HL-60 (cell line): ENCODE measurements around the gene BANF1.
A peak's percentile ranks its signal among the peaks of the same experiment; 100 is the strongest.

Source experiments
- DNase-seq, 2 experiments: peaks; one replicate each; pipeline ENCODE4 v3.0.0-alpha.2; 2010 to 2020; ENCODE audit warnings: low read depth in 1 of 2, low spot score in 1 of 2
- H3K27ac ChIP-seq: fragments of 250-450 bp; sonication (Bioruptor Pico); replicated peaks from 2 replicates; pipeline ENCODE4 v1.5.1; 2020; ENCODE audit warnings: mild to moderate bottlenecking, moderate library complexity
- H3K27me3 ChIP-seq: fragments of 250-450 bp; sonication (Bioruptor Pico); 2 replicates; pipeline ENCODE4 v1.5.1; 2021; ENCODE audit warnings: mild to moderate bottlenecking, moderate library complexity; ENCODE audit not compliant: insufficient read depth, poor library complexity, severe bottlenecking
- H3K4me3 ChIP-seq: replicated peaks from 2 replicates; pipeline ENCODE4 v1.5.1; 2011; ENCODE audit warnings: mild to moderate bottlenecking, control low read depth, low read length; ENCODE audit not compliant: insufficient read depth
- CTCF ChIP-seq: IDR thresholded peaks from one replicate; pipeline ENCODE4 v1.5.1; 2011; ENCODE audit warnings: low read length, control low read depth, inconsistent platforms; ENCODE audit not compliant: insufficient read depth
- GABPA ChIP-seq: IDR thresholded peaks from 2 replicates; pipeline ENCODE4 v1.6.1; 2012; ENCODE audit warnings: low read depth
- POLR2AphosphoS5 ChIP-seq: IDR thresholded peaks from 2 replicates; pipeline ENCODE4 v1.6.1; 2012; ENCODE audit warnings: low read depth
- REST ChIP-seq: IDR thresholded peaks from 2 replicates; pipeline ENCODE4 v1.6.1; 2012; ENCODE audit warnings: low read depth; ENCODE audit not compliant: insufficient replicate concordance
- SPI1 ChIP-seq: IDR thresholded peaks from 2 replicates; pipeline ENCODE4 v1.6.1; 2012; ENCODE audit warnings: low read depth, mild to moderate bottlenecking, borderline replicate concordance

Gene BANF1

GRCh38 chr11:66045177-66045639 lies 42.9 kb downstream of the BANF1 start:
- DNase-seq: peak; percentile 56 to 74
- no peak overlapping the region for H3K4me3 ChIP-seq
- no peak overlapping the region for H3K27ac ChIP-seq
- no peaks in the 10 kb centered on the region for H3K27me3 ChIP-seq
- TF ChIP-seq SPI1 (no peak), CTCF (peak; percentile 78)

- Histone ChIP-seq H3K27ac (no peak overlapping the region), H3K27me3 (no peaks in the 10 kb centered on the region), H3K4me3 (no peak overlapping the region)
- TF ChIP-seq SPI1: no peak
- no peak for TF ChIP-seq POLR2AphosphoS5
- no peak for TF ChIP-seq REST
- TF ChIP-seq GABPA: no peak
- TF ChIP-seq CTCF: no peak
- DNase-seq: no peak
These were observed 44.6 kb downstream of the BANF1 start for GRCh38 chr11:66046901-66047300.

GRCh38 chr11:66047541-66048365 lies 45.5 kb downstream of the BANF1 start:
- TF ChIP-seq SPI1 (no peak), GABPA (no peak), REST (no peak), POLR2AphosphoS5 (no peak), CTCF (no peak)
- Histone ChIP-seq H3K27ac (no peak overlapping the region), H3K27me3 (no peaks in the 10 kb centered on the region), H3K4me3 (no peak overlapping the region)
- no peak for DNase-seq
